H54 (cell line): ENCODE measurements around the gene CNDP1.

Source experiments
- DNase-seq: peaks from one replicate; pipeline ENCODE4 v3.0.0; 2011; ENCODE audit warnings: low spot score, mixed read lengths; ENCODE audit not compliant: insufficient read length
- FAIRE-seq: peaks from 3 replicates; lab custom pipeline; 2011; peaks lifted over from hg19 to GRCh38; lab: Jason Lieb, UNC
- POLR2A ChIP-seq: IDR thresholded peaks from 2 replicates; pipeline ENCODE4 v1.6.1; 2011; ENCODE audit warnings: low read depth, mild to moderate bottlenecking, low read length

CNDP1 gene

GRCh38 chr18:74510770-74511095 lies 23.6 kb upstream of the CNDP1 start:
- DNase-seq, result no peak
- no peak for FAIRE-seq
- TF ChIP-seq POLR2A, result no peak

- FAIRE-seq (no peak), DNase-seq (no peak)
- no peak for TF ChIP-seq POLR2A
Observed at GRCh38 chr18:74511823-74512222, 22.5 kb upstream of the CNDP1 start.

GRCh38 chr18:74512321-74513053 lies 21.8 kb upstream of the CNDP1 start:
- TF ChIP-seq POLR2A, result no peak
- FAIRE-seq (no peak), DNase-seq (no peak)

- no peak for FAIRE-seq
- TF ChIP-seq POLR2A, result no peak
- DNase-seq, result no peak
Observed at GRCh38 chr18:74513149-74513882, 21.0 kb upstream of the CNDP1 start.

- no peak for FAIRE-seq
- TF ChIP-seq POLR2A, result no peak
Observed at GRCh38 chr18:74513883-74514205, 20.5 kb upstream of the CNDP1 start.

GRCh38 chr18:74514860-74515495 lies 19.3 kb upstream of the CNDP1 start:
- no peak for DNase-seq
- no peak for FAIRE-seq
- no peak for TF ChIP-seq POLR2A

More at GRCh38 chr18:74513883-74514205, 20.5 kb upstream of the CNDP1 start:
- DNase-seq, result no peak

- no peak for TF ChIP-seq POLR2A
- DNase-seq (no peak), FAIRE-seq (no peak)
Observed at GRCh38 chr18:74515620-74516231, 18.6 kb upstream of the CNDP1 start.

GRCh38 chr18:74516271-74517235 lies 17.7 kb upstream of the CNDP1 start:
- FAIRE-seq (no peak), DNase-seq (no peak)
- TF ChIP-seq POLR2A, result no peak

- TF ChIP-seq POLR2A, result no peak
- FAIRE-seq (no peak), DNase-seq (no peak)
Observed at GRCh38 chr18:74517236-74517630, 17.1 kb upstream of the CNDP1 start.

- DNase-seq (no peak), FAIRE-seq (no peak)
- TF ChIP-seq POLR2A, result no peak
Observed at GRCh38 chr18:74518456-74519295, 15.6 kb upstream of the CNDP1 start.

- DNase-seq (no peak), FAIRE-seq (no peak)
- no peak for TF ChIP-seq POLR2A
Observed at GRCh38 chr18:74519320-74520095, 14.8 kb upstream of the CNDP1 start.

- FAIRE-seq, result no peak
- no peak for TF ChIP-seq POLR2A
Observed at GRCh38 chr18:74520096-74520833, 14.0 kb upstream of the CNDP1 start.

More at GRCh38 chr18:74520096-74520833, 14.0 kb upstream of the CNDP1 start:
- no peak for DNase-seq
